ENCODE measurements around the gene DGKI.

DNA sequence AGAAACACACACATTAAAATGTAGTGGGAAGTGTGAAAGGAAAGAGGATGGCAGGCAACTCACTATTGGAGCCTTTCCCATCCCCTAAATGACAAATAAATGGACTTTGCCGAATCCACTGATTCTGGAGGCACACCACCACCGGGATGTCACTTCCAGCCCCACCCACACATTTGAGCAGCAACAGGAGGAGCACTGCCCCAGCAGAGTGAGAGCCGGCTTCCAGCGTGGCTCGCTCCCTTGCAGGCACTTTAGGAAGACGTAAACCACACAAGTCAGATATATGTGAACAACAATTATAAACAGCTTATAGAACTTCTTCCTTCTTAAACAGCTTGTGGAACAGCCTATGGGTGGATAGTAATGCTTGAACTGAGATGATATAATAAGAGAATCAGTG lies 191.0 kb downstream of the DGKI start:
- no peak for TF ChIP-seq CTCF (IDR thresholded peaks at IDR 0.05)
- no peak for TF ChIP-seq REST (IDR thresholded peaks at IDR 0.05; ENCODE audit: insufficient read depth in 1 of 2, low read depth in 2 of 2, low read length in 1 of 2)
- no peak for TF ChIP-seq POLR2AphosphoS5 (IDR thresholded peaks at IDR 0.05; ENCODE audit: low read depth, low read length)
- TF ChIP-seq SIN3A (IDR thresholded peaks at IDR 0.05; ENCODE audit: borderline replicate concordance, insufficient read depth, low read depth, low read length), result no peak
